NCI-H187 (cell line): ENCODE results near the gene DACH1.
"Not testable (repeated sequence)": the region's sequence is repeated elsewhere in the genome, so short reads cannot be mapped to it uniquely, and the experiment has no call there.

Experiments used
- DNase-seq, 2 experiments: peaks; one replicate each; lab custom pipeline; 2025; lab: John Stamatoyannopoulos, UW

DACH1 gene

DNA sequence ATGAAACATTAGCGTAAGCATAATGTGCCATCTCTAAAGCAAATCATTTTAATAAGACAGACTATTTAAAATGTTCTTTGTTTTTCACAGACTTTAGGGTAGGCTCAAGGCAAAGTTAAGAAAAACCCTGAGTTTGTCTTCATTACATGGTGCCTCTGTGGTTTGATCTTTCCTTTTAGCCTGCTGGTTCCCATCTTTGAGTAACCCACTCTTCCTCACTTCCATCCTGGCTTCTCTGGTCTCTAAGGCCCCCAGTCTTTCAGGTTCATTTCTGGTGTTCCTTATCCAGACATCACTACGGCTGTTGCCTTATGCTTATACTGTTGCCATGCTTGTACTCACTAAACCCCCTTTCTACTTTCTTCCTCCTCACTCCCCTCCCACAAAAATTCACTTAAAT is 38.4 kb downstream of the DACH1 start:
- no peak for DNase-seq

- DNase-seq = no peak
These were observed 38.9 kb downstream of the DACH1 start for GRCh38 chr13:71828117-71828516.

DNA sequence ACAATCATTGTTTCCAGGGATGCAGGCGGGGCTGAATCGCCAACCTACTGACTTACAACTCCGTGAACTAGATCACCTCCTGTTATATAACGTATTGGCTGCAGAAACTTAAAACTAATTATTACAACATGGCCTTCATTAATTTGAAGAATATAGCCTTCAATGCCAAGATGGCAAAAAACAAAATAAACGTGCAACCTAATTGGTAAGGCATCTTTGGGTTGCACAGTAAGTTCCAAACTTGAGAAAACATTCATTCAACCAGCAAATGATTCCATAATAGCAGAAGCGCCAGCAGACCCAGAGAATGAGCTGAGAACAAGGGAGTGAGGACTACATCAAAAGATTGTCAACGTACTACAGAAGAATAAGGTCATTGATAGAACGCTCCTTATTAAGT is 39.8 kb downstream of the DACH1 start:
- DNase-seq = no peak

DNA sequence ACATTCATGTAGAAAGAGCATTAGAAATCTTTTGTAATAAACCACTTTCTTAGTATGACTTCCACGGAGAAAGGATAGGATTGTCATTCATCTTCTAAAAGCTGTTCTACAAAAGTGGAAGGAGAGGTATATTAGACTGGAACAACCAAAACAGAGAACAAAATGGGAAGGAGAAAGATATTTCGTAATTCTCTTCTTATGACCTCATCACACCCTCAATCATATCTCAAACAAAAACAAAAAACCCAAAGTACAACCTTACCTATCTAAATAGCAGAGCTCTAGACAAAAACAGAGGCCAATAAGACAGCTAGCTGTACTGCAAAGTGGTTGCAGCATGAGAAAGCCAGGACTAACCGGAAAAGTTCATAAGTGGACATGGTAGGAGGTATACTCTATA is 46.3 kb downstream of the DACH1 start:
- no peak for DNase-seq

DNA sequence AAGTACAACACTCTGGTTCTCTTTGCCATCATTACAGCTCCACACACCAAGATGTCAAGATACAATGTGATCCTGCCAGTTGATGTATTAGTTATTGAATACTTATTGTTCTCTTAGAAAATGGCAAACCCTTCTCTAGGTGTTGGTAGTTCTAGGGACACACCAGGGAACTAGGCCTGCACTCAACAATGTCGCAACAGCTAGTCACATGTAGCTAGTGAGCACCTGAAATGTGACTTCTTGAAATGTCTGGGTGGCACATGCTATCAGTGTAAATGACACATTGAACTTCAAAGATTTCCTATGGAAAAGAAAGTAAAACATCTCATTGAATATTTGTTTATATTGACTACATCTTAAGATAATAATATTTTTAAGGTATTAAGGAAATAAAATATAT is 49.7 kb downstream of the DACH1 start:
- DNase-seq = no peak

DNA sequence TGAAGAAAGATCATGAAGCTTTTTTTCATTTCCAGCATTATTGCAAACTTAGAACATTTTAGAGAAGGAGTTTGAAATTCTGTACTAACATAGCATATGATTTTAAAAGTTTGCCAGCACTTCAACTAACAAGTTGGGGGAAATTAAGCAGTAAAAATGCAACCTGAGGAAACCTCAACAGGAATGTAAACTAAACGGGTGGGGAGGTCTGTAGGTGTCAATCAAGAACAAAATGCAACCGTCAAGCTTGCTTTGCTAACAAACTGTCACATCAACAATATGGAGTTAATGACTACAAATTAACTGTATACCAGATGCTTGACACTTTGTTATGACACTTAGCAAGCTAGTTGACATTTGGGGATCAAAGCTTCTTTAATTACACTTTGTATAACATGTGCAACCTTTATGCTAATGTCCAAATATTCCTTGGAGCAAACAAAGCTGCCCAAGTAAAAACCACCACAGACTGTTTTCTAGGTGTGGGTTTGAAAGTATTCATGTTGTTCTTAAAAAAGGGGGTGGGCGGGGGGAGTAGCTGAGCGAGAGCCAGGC is 52.1 kb downstream of the DACH1 start:
- no peak for DNase-seq

DNA sequence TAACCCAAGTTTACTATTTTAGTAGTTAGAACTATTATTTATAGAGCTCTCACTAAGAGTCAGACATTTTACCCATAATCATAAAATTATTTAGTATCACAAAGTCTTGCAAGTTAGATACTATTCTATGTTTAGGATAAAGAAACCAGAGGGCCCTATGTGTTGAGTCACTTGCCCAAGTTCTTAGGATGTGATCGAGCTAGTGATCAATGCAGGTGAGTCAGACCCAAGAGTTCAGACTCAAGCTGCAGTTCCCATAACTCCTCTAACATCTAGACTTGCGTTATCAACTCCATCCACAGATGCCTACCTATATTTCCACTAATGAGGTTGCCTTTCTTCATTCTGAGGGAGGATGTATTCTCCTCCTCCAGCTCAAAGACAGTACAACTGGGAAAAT is 53.8 kb downstream of the DACH1 start:
- DNase-seq = no peak

- DNase-seq = no peak
These were observed 55.7 kb downstream of the DACH1 start for GRCh38 chr13:71811344-71811743.

GRCh38 chr13:71808708-71809107 is 58.3 kb downstream of the DACH1 start:
- no peak for DNase-seq

DNA sequence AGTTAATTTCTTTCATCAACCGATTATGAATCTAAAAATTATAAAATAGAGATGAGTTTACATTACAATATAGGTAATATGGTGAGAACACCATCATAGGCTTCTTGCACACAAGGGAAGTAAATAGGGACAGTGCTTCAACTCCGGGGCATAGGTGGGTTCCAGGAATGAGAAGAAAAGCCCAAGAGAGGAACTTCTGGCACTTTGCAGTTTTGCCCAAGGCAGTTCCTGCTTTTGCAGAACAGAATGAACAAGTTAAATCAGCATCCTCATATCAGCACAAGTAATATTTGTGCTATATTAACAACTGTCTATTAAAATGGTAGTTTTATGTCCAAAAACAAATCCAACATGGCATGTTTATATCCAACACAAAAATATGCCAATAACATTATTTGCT is 60.1 kb downstream of the DACH1 start:
- no peak for DNase-seq

DNA sequence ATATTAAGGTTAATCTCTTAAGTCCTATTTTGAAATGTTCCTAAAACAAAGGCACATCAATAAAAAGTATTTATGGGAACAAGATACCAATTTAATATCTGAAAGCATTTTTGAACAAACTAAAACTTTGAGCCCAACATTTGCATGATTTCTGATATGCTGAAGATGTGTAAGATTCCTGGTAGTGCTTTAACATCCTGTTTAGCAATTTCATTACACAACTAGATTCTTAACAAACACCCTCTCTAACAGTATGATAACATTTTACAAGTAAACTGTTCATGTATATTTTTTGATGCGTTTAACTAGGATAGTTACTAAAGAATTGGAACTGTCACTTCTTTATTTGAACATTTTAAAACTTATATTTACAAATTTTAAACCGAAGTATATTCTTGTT is 63.9 kb downstream of the DACH1 start:
- DNase-seq = no peak

GRCh38 chr13:71801781-71802180 is 65.2 kb downstream of the DACH1 start:
- DNase-seq = no peak

GRCh38 chr13:71801165-71801760 is 65.7 kb downstream of the DACH1 start:
- no peak for DNase-seq

- no peak for DNase-seq
These were observed 67.7 kb downstream of the DACH1 start for GRCh38 chr13:71799324-71799723.

DNA sequence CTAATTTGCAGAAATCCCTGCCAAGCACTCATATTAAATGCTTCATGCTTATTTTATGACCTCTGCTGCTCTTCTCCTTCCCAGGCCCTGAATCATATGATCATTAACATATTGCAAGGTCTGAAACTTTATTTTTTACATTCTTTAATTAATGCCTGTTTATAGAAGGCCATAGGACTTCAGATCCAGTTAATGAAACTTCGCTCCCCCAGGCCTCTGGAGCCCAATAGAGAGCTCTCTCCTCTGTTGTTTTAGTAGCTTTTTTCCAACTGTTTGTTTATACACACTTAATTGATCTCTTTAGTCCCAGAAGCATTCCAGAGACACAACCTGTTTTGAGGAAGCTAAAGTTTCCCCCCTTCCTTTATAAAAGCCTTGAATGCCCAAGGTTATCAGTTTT is 68.3 kb downstream of the DACH1 start:
- DNase-seq = no peak

- no peak for DNase-seq
These were observed 69.5 kb downstream of the DACH1 start for GRCh38 chr13:71797517-71797916.

GRCh38 chr13:71789693-71790329 is 77.2 kb downstream of the DACH1 start:
- no peak for DNase-seq

DNA sequence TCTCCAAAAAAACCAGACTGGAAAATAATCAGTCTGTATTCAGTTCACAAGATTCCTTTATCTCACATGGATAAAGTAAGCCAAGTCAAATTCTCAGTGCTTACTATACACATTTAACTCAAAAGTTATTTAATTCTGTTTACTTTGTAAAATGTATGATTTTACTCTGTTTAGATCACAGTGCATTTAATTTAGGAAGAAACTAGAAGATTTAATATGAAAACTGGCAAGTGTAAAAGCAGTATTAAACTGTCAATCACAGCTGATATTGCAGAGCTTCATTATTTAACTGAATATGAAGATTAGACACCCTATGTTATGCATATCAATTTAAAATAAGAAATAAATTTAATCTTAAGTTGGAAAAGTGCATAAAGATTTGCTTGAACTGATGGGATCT is 78.0 kb downstream of the DACH1 start:
- DNase-seq = no peak

DNA sequence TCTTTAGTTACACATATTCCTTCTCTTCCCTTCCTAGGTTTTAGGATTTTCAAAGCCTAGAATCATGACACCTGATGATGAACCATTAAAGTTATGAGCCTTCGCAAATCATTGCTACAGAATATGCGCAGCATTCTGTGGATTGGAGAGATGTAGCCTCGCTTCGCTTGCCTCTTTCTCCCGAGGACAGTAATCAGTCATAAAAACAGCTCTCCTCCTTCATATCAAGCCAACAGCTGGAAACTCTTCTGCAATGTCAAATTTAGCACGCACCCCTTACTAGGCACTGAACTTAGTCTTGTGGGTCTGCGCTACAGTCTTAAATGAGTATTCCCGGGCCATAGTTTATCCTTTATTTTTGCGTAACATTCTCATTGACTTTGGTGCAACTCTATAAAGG is 79.6 kb downstream of the DACH1 start:
- DNase-seq = no peak

DNA sequence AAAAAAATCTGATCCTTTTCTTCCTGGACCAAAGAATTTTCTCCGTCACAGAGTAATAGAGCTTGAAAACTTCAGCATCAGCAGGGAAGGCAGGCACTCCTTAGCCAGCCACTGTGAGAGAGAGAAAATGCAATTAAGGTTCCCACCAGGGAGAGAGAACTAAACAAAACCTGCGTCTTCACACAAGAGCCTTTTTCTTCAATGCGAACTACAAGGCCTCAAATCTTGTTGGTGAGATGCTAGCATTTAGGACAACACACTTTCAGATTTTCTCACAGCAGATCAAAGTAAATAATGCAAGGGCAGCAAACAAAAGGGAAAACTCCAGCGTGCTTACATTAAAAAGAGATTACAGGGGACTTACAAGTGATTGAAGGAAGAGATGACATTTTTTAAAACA is 80.1 kb downstream of the DACH1 start:
- no peak for DNase-seq

- DNase-seq = no peak
These were observed 81.6 kb downstream of the DACH1 start for GRCh38 chr13:71785361-71785760.

DNA sequence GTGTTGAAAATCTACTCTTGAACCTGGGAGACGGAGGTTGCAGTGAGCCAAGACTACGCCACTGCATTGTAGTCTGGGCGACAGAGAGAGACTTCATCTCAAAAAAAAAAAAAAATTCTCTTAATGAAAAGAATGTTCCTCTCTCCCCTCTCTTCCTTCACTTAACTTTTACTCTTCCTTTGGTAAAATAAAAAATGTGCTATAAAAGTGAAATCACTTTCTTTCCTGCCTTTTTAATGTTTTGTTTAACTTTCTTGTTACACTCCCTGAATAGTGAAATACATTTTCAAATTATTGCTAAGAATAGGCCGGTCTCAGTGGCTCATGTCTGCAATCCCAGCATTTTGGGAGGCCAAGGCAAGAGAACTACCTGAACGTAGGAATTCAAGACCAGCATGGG is 86.5 kb downstream of the DACH1 start:
- DNase-seq = no peak

DNA sequence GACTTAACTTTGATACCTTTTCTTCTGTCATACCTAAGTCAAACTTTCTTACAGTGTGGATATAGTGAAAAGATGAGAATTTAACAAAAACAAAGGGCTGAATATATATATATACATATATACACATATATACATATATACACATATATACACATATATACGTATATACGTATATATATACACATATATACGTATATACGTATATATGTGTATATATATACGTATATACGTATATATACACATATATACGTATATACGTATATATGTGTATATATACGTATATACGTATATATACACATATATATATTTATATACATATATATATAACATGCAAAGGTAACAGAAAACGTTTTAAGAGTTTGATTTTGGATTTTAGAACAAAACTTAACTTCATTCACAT is 88.0 kb downstream of the DACH1 start:
- not testable (repeated sequence) for DNase-seq

- no peak for DNase-seq
These were observed 91.0 kb downstream of the DACH1 start for GRCh38 chr13:71775966-71776365.
